OCI-LY1 (cell line): ENCODE measurements around the gene HOXD8.

Experiments
- H2AFZ ChIP-seq: fragments of 200-600 bp; sonication (generic), shearing (Covaris generic); 2 replicates; pipeline ENCODE4 v1.6.0; 2014; ENCODE audit warnings: antibody characterized with exemption, mild to moderate bottlenecking, low read length
- H3F3A ChIP-seq: fragments of 200-600 bp; sonication (generic), shearing (Covaris generic); 2 replicates; pipeline ENCODE4 v1.6.0; 2014; ENCODE audit warnings: mild to moderate bottlenecking, antibody characterized with exemption, low read length, moderate library complexity; ENCODE audit not compliant: insufficient read depth
- H3K27ac ChIP-seq: fragments of 200-600 bp; sonication (generic); 2 replicates; pipeline ENCODE4 v1.5.1; 2014; ENCODE audit warnings: low read length, mixed run types, mild to moderate bottlenecking, low read depth; ENCODE audit not compliant: poor library complexity, severe bottlenecking
- H3K27me3 ChIP-seq: fragments of 200-600 bp; sonication (generic); 2 replicates; pipeline ENCODE4 v1.6.0; 2014; ENCODE audit warnings: antibody characterized with exemption, mild to moderate bottlenecking, low read length, moderate library complexity; ENCODE audit not compliant: insufficient read depth
- H3K36me3 ChIP-seq: fragments of 200-600 bp; sonication (generic); 2 replicates; pipeline ENCODE4 v1.6.1; 2014; ENCODE audit warnings: mild to moderate bottlenecking, antibody characterized with exemption, low read length, moderate library complexity, mixed read lengths; ENCODE audit not compliant: insufficient read depth
- H3K4me1 ChIP-seq: fragments of 200-600 bp; sonication (generic); 2 replicates; pipeline ENCODE4 v1.5.1; 2014; ENCODE audit warnings: mild to moderate bottlenecking, low read length, moderate library complexity; ENCODE audit not compliant: insufficient read depth, severe bottlenecking
- H3K4me2 ChIP-seq: fragments of 200-600 bp; sonication (generic), shearing (Covaris generic); 2 replicates; pipeline ENCODE4 v1.6.1; 2014; ENCODE audit warnings: low read length
- H3K4me3 ChIP-seq: fragments of 200-600 bp; sonication (generic); 2 replicates; pipeline ENCODE4 v1.5.1; 2014; ENCODE audit warnings: low read length, low read depth, mild to moderate bottlenecking, mixed read lengths; ENCODE audit not compliant: poor library complexity, severe bottlenecking
- H3K79me2 ChIP-seq: fragments of 200-600 bp; shearing (Covaris generic); 2 replicates; pipeline ENCODE4 v1.6.1; 2016; ENCODE audit warnings: mixed run types, low read length, mixed read lengths; ENCODE audit not compliant: insufficient read depth
- H3K9ac ChIP-seq: fragments of 200-600 bp; sonication (generic), shearing (Covaris generic); 2 replicates; pipeline ENCODE4 v1.6.1; 2014; ENCODE audit warnings: mild to moderate bottlenecking, low read length, mixed read lengths
- H3K9me2 ChIP-seq: fragments of 200-600 bp; sonication (generic), shearing (Covaris generic); 2 replicates; pipeline ENCODE4 v1.6.1; 2014; ENCODE audit warnings: low read depth, mild to moderate bottlenecking, low read length, mixed read lengths
- H3K9me3 ChIP-seq: fragments of 200-600 bp; shearing (Covaris generic); 2 replicates; pipeline ENCODE4 v1.6.1; 2014; ENCODE audit warnings: low read length, mixed read lengths
- H4K20me1 ChIP-seq: fragments of 200-600 bp; sonication (generic), shearing (Covaris generic); 2 replicates; pipeline ENCODE4 v1.6.0; 2016; ENCODE audit warnings: mild to moderate bottlenecking, low read length; ENCODE audit not compliant: insufficient read depth
- CTCF ChIP-seq: fragments of 200-600 bp; sonication (generic), shearing (Covaris generic); IDR thresholded peaks from 2 replicates; pipeline ENCODE4 v1.5.1; 2017; ENCODE audit warnings: mild to moderate bottlenecking, antibody characterized with exemption, low read length, moderate library complexity, mixed read lengths
- EZH2 ChIP-seq: fragments of 200-600 bp; sonication (generic), shearing (Covaris generic); IDR thresholded peaks from 2 replicates; pipeline ENCODE4 v1.8.0; 2017; ENCODE audit warnings: borderline replicate concordance, mixed run types, mild to moderate bottlenecking, antibody characterized with exemption, low read length, moderate library complexity, mixed read lengths

The HOXD8 gene

GRCh38 chr2:176140513-176141317 is 11.2 kb downstream of the HOXD8 start:
- no peaks in the 10 kb centered on the region for H3F3A ChIP-seq
- H3K9me3 ChIP-seq, result no peaks in the 10 kb centered on the region
- no peaks in the 10 kb centered on the region for H3K36me3 ChIP-seq
- H3K9ac ChIP-seq, result peak overlapping the region; percentile 65; the same call in 1 of the 2 replicates
- no peaks in the 10 kb centered on the region for H3K79me2 ChIP-seq
- H3K4me3 ChIP-seq, result peak overlapping the region; percentile 60
- H3K27ac ChIP-seq, result no peak overlapping the region
- H3K27me3 ChIP-seq, result 0 out of 2 replicates have a peak, but pooled peaks cover under 1% of the 10 kb centered on the region
- no peaks in the 10 kb centered on the region for H4K20me1 ChIP-seq
- peak overlapping the region; percentile 84; the same call in 1 of the 2 replicates for H2AFZ ChIP-seq
- H3K9me2 ChIP-seq, result no peaks in the 10 kb centered on the region
- peak overlapping the region; percentile 69 for H3K4me2 ChIP-seq
- H3K4me1 ChIP-seq, result peaks cover 5% of the 10 kb centered on the region
- peak; percentile 94 for TF ChIP-seq CTCF
- no peak for TF ChIP-seq EZH2

GRCh38 chr2:176142281-176142680 is 12.8 kb downstream of the HOXD8 start:
- no peaks in the 10 kb centered on the region for H3K79me2 ChIP-seq
- no peaks in the 10 kb centered on the region for H3F3A ChIP-seq
- H3K36me3 ChIP-seq, result no peaks in the 10 kb centered on the region
- H3K9me2 ChIP-seq, result no peaks in the 10 kb centered on the region
- no peak overlapping the region for H3K4me3 ChIP-seq
- no peak overlapping the region for H3K4me2 ChIP-seq
- no peaks in the 10 kb centered on the region for H3K9me3 ChIP-seq
- H3K4me1 ChIP-seq, result peaks cover 5% of the 10 kb centered on the region
- no peaks in the 10 kb centered on the region for H4K20me1 ChIP-seq
- H3K27ac ChIP-seq, result no peak overlapping the region
- 0 out of 2 replicates have a peak, but pooled peaks cover 3% of the 10 kb centered on the region for H3K27me3 ChIP-seq
- H3K9ac ChIP-seq, result no peak overlapping the region
- H2AFZ ChIP-seq, result no peak overlapping the region
- no peak for TF ChIP-seq CTCF
- no peak for TF ChIP-seq EZH2

GRCh38 chr2:176145085-176145969 is 15.8 kb downstream of the HOXD8 start:
- Histone ChIP-seq H3K9me3 (no peaks in the 10 kb centered on the region), H3F3A (no peaks in the 10 kb centered on the region), H3K4me3 (no peak overlapping the region), H3K4me2 (no peak overlapping the region), H3K27ac (no peak overlapping the region), H3K9ac (no peak overlapping the region), H3K4me1 (peaks cover under 1% of the 10 kb centered on the region), H3K79me2 (no peaks in the 10 kb centered on the region), H4K20me1 (no peaks in the 10 kb centered on the region), H2AFZ (no peak overlapping the region), H3K36me3 (no peaks in the 10 kb centered on the region), H3K27me3 (0 out of 2 replicates have a peak, but pooled peaks cover 3% of the 10 kb centered on the region), H3K9me2 (no peaks in the 10 kb centered on the region)
- TF ChIP-seq EZH2 (no peak), CTCF (no peak)
